WTC11 (cell line): Measurements from ENCODE around the gene FAM120AOS. TPM values are rescaled to one million over a fixed set of nuclear protein-coding genes. Genes with fewer than 3 reads are reported as not detected.

Experiments
- ATAC-seq: fragments of 200-7000 bp; cut with Tn5 transposase; 2 replicates; pipeline ENCODE4 v1.10.0; 2021; ENCODE audit warnings: mild to moderate bottlenecking, moderate library complexity
- CTCF ChIA-PET: fragments of 300-600 bp; sonication (Branson Sonifier 250); formaldehyde crosslinking; loops from one replicate; lab custom pipeline; 2021; ENCODE audit warnings: antibody characterized with exemption; lab: Charles Lee
- POLR2A ChIA-PET: fragments of 350-600 bp; sonication (Branson Sonifier 250); formaldehyde crosslinking; loops from one replicate; lab custom pipeline; 2021; ENCODE audit warnings: antibody characterized with exemption; lab: Charles Lee
- DNase-seq: peaks from one replicate; pipeline ENCODE4 v3.0.0; 2021; ENCODE audit warnings: low spot score
- H3K27ac Mint-ChIP-seq: 2 replicates; pipeline ENCODE4 v1.8.0; 2021; ENCODE audit warnings: mixed read lengths
- H3K27me3 Mint-ChIP-seq: 2 replicates; pipeline ENCODE4 v1.8.0; 2021; ENCODE audit warnings: low read depth, mild to moderate bottlenecking, moderate library complexity, mixed read lengths
- H3K36me3 Mint-ChIP-seq: 2 replicates; pipeline ENCODE4 v1.8.0; 2021; ENCODE audit warnings: mixed read lengths
- H3K4me1 Mint-ChIP-seq: 2 replicates; pipeline ENCODE4 v1.8.0; 2022; ENCODE audit warnings: mixed read lengths
- H3K4me3 Mint-ChIP-seq: 2 replicates; pipeline ENCODE4 v1.8.0; 2021; ENCODE audit warnings: mild to moderate bottlenecking, moderate library complexity, mixed read lengths
- H3K9me3 Mint-ChIP-seq: 2 replicates; pipeline ENCODE4 v1.8.0; 2021; ENCODE audit warnings: mixed read lengths
- CREB1 ChIP-seq: sonication (generic); formaldehyde crosslinking; IDR thresholded peaks from 2 replicates; pipeline ENCODE4 v1.8.0; 2023; ENCODE audit warnings: mild to moderate bottlenecking, missing genetic modification reagents
- E2F1 ChIP-seq: sonication (generic); formaldehyde crosslinking; IDR thresholded peaks from 2 replicates; pipeline ENCODE4 v1.8.0; 2022; ENCODE audit warnings: mild to moderate bottlenecking, missing genetic modification reagents
- E2F5 ChIP-seq: sonication (generic); formaldehyde crosslinking; IDR thresholded peaks from 2 replicates; pipeline ENCODE4 v1.8.1; 2022; ENCODE audit warnings: mild to moderate bottlenecking, moderate library complexity, missing genetic modification reagents
- ELF4 ChIP-seq: sonication (generic); formaldehyde crosslinking; IDR thresholded peaks from 2 replicates; pipeline ENCODE4 v1.8.1; 2022; ENCODE audit warnings: low read depth, mild to moderate bottlenecking, moderate library complexity, missing genetic modification reagents
- ETV6 ChIP-seq: sonication (generic); formaldehyde crosslinking; IDR thresholded peaks from 2 replicates; pipeline ENCODE4 v1.8.1; 2022; ENCODE audit warnings: mild to moderate bottlenecking, missing genetic modification reagents
- FOXJ3 ChIP-seq: sonication (generic); formaldehyde crosslinking; IDR thresholded peaks from 2 replicates; pipeline ENCODE4 v1.9.0; 2021; ENCODE audit warnings: missing genetic modification reagents, mild to moderate bottlenecking, borderline replicate concordance
- GRHL2 ChIP-seq: fragments of 250-450 bp; sonication (Bioruptor Pico); IDR thresholded peaks from 2 replicates; pipeline ENCODE4 v1.8.0; 2022; ENCODE audit warnings: mild to moderate bottlenecking, moderate library complexity; ENCODE audit not compliant: insufficient replicate concordance, severe bottlenecking
- HMGA2 ChIP-seq: fragments of 250-450 bp; sonication (Bioruptor Pico); IDR thresholded peaks from 2 replicates; pipeline ENCODE4 v1.4.0; 2021; ENCODE audit warnings: mild to moderate bottlenecking, moderate library complexity
- HMGXB4 ChIP-seq: sonication (generic); formaldehyde crosslinking; IDR thresholded peaks from 2 replicates; pipeline ENCODE4 v1.8.1; 2023; ENCODE audit warnings: mild to moderate bottlenecking, moderate library complexity, missing genetic modification reagents
- MXD4 ChIP-seq: fragments of 250-450 bp; sonication (Bioruptor Pico); IDR thresholded peaks from 2 replicates; pipeline ENCODE4 v1.8.0; 2021; ENCODE audit warnings: mild to moderate bottlenecking, moderate library complexity, borderline replicate concordance
- MYBL2 ChIP-seq: sonication (generic); formaldehyde crosslinking; IDR thresholded peaks from 2 replicates; pipeline ENCODE4 v1.8.1; 2023; ENCODE audit warnings: mild to moderate bottlenecking, moderate library complexity, missing genetic modification reagents
- SMAD4 ChIP-seq: sonication (generic); formaldehyde crosslinking; IDR thresholded peaks from 2 replicates; pipeline ENCODE4 v1.8.0; 2022; ENCODE audit warnings: mild to moderate bottlenecking, missing genetic modification reagents
- STAT6 ChIP-seq: sonication (generic); formaldehyde crosslinking; conservative IDR thresholded peaks from 2 replicates; pipeline ENCODE4 v1.8.1; 2023; ENCODE audit warnings: mild to moderate bottlenecking, low read depth, missing genetic modification reagents, moderate library complexity
- TEAD4 ChIP-seq: sonication (generic); formaldehyde crosslinking; IDR thresholded peaks from 2 replicates; pipeline ENCODE4 v1.8.0; 2022; ENCODE audit warnings: mild to moderate bottlenecking, missing genetic modification reagents
- ZNF138 ChIP-seq: sonication (generic); formaldehyde crosslinking; conservative IDR thresholded peaks from 2 replicates; pipeline ENCODE4 v1.8.1; 2022; ENCODE audit warnings: mild to moderate bottlenecking, moderate library complexity, missing genetic modification reagents
- ZNF232 ChIP-seq: sonication (generic); formaldehyde crosslinking; IDR thresholded peaks from 2 replicates; pipeline ENCODE4 v1.8.0; 2022; ENCODE audit warnings: mild to moderate bottlenecking, missing genetic modification reagents
- ZNF281 ChIP-seq: sonication (generic); formaldehyde crosslinking; IDR thresholded peaks from 2 replicates; pipeline ENCODE4 v1.8.0; 2023; ENCODE audit warnings: mild to moderate bottlenecking, missing genetic modification reagents
- ZNF416 ChIP-seq: fragments of 250-450 bp; sonication (Bioruptor Pico); IDR thresholded peaks from 2 replicates; pipeline ENCODE4 v1.9.0; 2021; ENCODE audit warnings: mild to moderate bottlenecking, inconsistent platforms
- ZNF425 ChIP-seq: fragments of 250-450 bp; sonication (Bioruptor Pico); conservative IDR thresholded peaks from 2 replicates; pipeline ENCODE4 v1.9.0; 2021; ENCODE audit warnings: mild to moderate bottlenecking
- ZNF671 ChIP-seq: fragments of 250-450 bp; sonication (Bioruptor Pico); IDR thresholded peaks from 2 replicates; pipeline ENCODE4 v1.8.0; 2021; ENCODE audit warnings: mild to moderate bottlenecking
- total RNA-seq: library from RNA; stranded (reverse); gene quantifications from 3 replicates; pipeline ENCODE4 v1.2.3, GENCODE V29; 2021

Gene FAM120AOS
- total RNA-seq, 1 experiment from 2014 or later = 44.4 TPM

- TF ChIP-seq ZNF671 (no peak), MYBL2 (CRISPR knock-in tag) (no peak), STAT6 (CRISPR knock-in tag) (no peak), GRHL2 (no peak)
Observed at GRCh38 chr9:93461414-93461743, 8.0 kb upstream of the FAM120AOS start (continued).

GRCh38 chr9:93460689-93461413 is 7.5 kb upstream of the FAM120AOS start:
- DNase-seq = no peak
- CTCF ChIA-PET = no interaction called here
- Mint-ChIP-seq H3K36me3 (no peaks in the 10 kb centered on the region), H3K4me1 (peaks cover 83% of the 10 kb centered on the region), H3K4me3 (no peak overlapping the region), H3K27ac (no peak overlapping the region; the same call in 1 of the 2 replicates), H3K27me3 (no peaks in the 10 kb centered on the region), H3K9me3 (no peaks in the 10 kb centered on the region)
- ATAC-seq = no peak
- POLR2A ChIA-PET = no interaction called here
- no peak for TF ChIP-seq ZNF138 (CRISPR knock-in tag)

- ChIA-PET CTCF (no interaction called here), POLR2A (no interaction called here)
- Mint-ChIP-seq H3K27me3 (no peaks in the 10 kb centered on the region), H3K4me3 (no peak overlapping the region), H3K36me3 (no peaks in the 10 kb centered on the region), H3K4me1 (peaks cover 80% of the 10 kb centered on the region), H3K27ac (peak overlapping the region; percentile 63; the same call in 1 of the 2 replicates), H3K9me3 (no peaks in the 10 kb centered on the region)
- peak; percentile 67 for ATAC-seq
- no peak for DNase-seq
- TF ChIP-seq TEAD4 = no peak
- no peak for TF ChIP-seq SMAD4
Observed at GRCh38 chr9:93459432-93459847, 6.1 kb upstream of the FAM120AOS start.

GRCh38 chr9:93458712-93459111 is 5.3 kb upstream of the FAM120AOS start:
- Mint-ChIP-seq H3K27ac (peak overlapping the region; percentile 63), H3K27me3 (no peaks in the 10 kb centered on the region), H3K9me3 (no peaks in the 10 kb centered on the region), H3K4me1 (peaks cover 79% of the 10 kb centered on the region), H3K36me3 (no peaks in the 10 kb centered on the region), H3K4me3 (no peak overlapping the region)
- no peak for DNase-seq
- ATAC-seq = no peak
- ChIA-PET POLR2A (no interaction called here), CTCF (no interaction called here)
- TF ChIP-seq ELF4 (CRISPR knock-in tag) (no peak), HMGA2 (CRISPR knock-in tag) (no peak), ZNF281 (CRISPR knock-in tag) (no peak), E2F5 (no peak), ZNF425 (CRISPR knock-in tag) (no peak), ZNF416 (CRISPR knock-in tag) (no peak), E2F1 (CRISPR knock-in tag) (no peak), CREB1 (CRISPR knock-in tag) (no peak), ETV6 (CRISPR knock-in tag) (no peak), HMGXB4 (CRISPR knock-in tag) (no peak), FOXJ3 (CRISPR knock-in tag) (no peak), ZNF232 (CRISPR knock-in tag) (no peak), MXD4 (CRISPR knock-in tag) (no peak)
